ENCODE results near the gene FAM136A. TPM values are rescaled to one million over a fixed set of nuclear protein-coding genes. Genes with fewer than 3 reads are reported as not detected.
A peak's percentile ranks its signal among the peaks of the same experiment; 100 is the strongest.
"Not testable (repeated sequence)": the region's sequence is repeated elsewhere in the genome, so short reads cannot be mapped to it uniquely, and the experiment has no call there.

The FAM136A gene
- total and polyA plus RNA-seq, 2 donors (not counting 1 experiment from before 2014, with no cell fraction given), result 31.1 to 41.6 TPM

GRCh38 chr2:70300771-70301343 lies 1.0 kb downstream of the FAM136A start:
- Mint-ChIP-seq H3K27ac (peak overlapping the region; percentile 95), H3K4me1 (peaks cover 22% of the 10 kb centered on the region), H3K27me3 (no peaks in the 10 kb centered on the region), H3K4me3 (peak overlapping the region; percentile 94), H3K9me3 (ENCODE audit: insufficient read depth) (no peaks in the 10 kb centered on the region)
- Histone ChIP-seq H3K27me3 (replicated peaks in 1 of 4; ENCODE audit: control extremely low read depth in 1 of 4, control insufficient read depth in 3 of 4, insufficient read depth in 4 of 4, low read length in 3 of 4) (no peaks in the 10 kb centered on the region), H3K9ac (ENCODE audit: low read length) (peak overlapping the region; percentile 73), H3K4me2 (replicated peaks; ENCODE audit: low read depth, low read length, poor library complexity, severe bottlenecking) (peak overlapping the region; percentile 76), H3K79me2 (ENCODE audit: control insufficient read depth, insufficient read depth, low read length) (peaks cover 7% of the 10 kb centered on the region), H2AFZ (ENCODE audit: insufficient read depth, low read depth, low read length, poor library complexity, severe bottlenecking) (peak overlapping the region; percentile 97), H3K4me3 (ENCODE audit: control extremely low read depth in 1 of 5, extremely low read depth in 1 of 5, insufficient read depth in 1 of 5, low read depth in 2 of 5, low read length in 4 of 5) (peak overlapping the region; percentile 61 to 98 (median 71)), H3K27ac (ENCODE audit: low read length in 2 of 2) (peak overlapping the region; percentile 77 to 85), H3K4me1 (ENCODE audit: control insufficient read depth in 2 of 2, insufficient read depth in 2 of 2, low read length in 2 of 2) (peaks cover 7 to 14% of the 10 kb centered on the region in 2 donors), H3K9me3 (ENCODE audit: control extremely low read depth in 1 of 3, control insufficient read depth in 2 of 3, insufficient read depth in 1 of 3, low read length in 2 of 3) (no peaks in the 10 kb centered on the region), H3K36me3 (replicated peaks in 1 of 2; ENCODE audit: control extremely low read depth in 1 of 2, control insufficient read depth in 1 of 2, extremely low read depth in 1 of 2, insufficient read depth in 2 of 2, low read length in 1 of 2) (peaks cover 7 to 20% of the 10 kb centered on the region in 2 experiments), H4K20me1 (ENCODE audit: control insufficient read depth, insufficient read depth, low read length, poor library complexity, severe bottlenecking) (no peaks in the 10 kb centered on the region)
- ChIA-PET CTCF (interaction anchor here (1.3 to 6.6 kb wide), 5 partner anchors 43 to 389 kb away, joined by 5 to 148 read pairs (median 60); partner anchors contain the start of genes MXD1 and PCYOX1), POLR2A (interaction anchor here (0.6 to 1.2 kb wide), 2 partner anchors 11 to 158 kb away, joined by 3 to 4 read pairs; no protein-coding TSS in a partner anchor)
- intact Hi-C loops (cut with micrococcal nuclease), result loop anchor here (1.0 to 10.0 kb wide), 10 partner anchors 8 to 1834 kb away; partner anchors contain the start of genes AAK1, ADD2, APLF and FBXO48
- ATAC-seq (ENCODE audit: low read depth) (no peak), DNase-seq (no peak)
- no peak for TF ChIP-seq CTCF (IDR thresholded peaks at IDR 0.05)
- TF ChIP-seq EZH2 (IDR thresholded peaks at IDR 0.05; ENCODE audit: borderline replicate concordance, insufficient read depth, low read depth, low read length, poor library complexity, severe bottlenecking), result no peak
- WGBS (ENCODE audit: insufficient coverage), result 79% methylated on average over 7 of the region's 10 CpGs

DNA sequence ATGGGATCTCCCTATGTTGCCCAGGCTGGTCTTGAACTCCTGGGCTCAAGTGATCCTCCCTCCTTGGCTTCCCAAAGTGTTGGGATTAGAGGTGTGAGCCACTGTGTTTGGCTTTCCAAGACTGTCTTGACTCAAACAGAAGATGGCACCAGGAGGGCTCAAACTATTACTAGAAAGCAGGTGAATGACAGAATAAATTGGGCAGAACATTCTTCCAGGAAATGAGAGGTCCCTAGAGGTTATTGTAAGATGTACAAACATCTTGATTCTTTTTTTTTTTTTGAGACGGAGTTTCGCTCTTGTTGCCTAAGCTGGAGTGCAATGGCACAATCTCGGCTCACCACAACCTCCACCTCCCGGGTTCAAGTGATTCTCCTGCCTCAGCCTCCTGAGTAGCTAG lies 4.0 kb downstream of the FAM136A start:
- H3K4me3 ChIP-seq (ENCODE audit: control extremely low read depth in 1 of 5, extremely low read depth in 1 of 5, insufficient read depth in 1 of 5, low read depth in 2 of 5, low read length in 4 of 5); H4K20me1 ChIP-seq (ENCODE audit: control insufficient read depth, insufficient read depth, low read length, poor library complexity, severe bottlenecking); H3K27ac ChIP-seq (ENCODE audit: low read length in 2 of 2); H3K9me3 ChIP-seq (ENCODE audit: control extremely low read depth in 1 of 3, control insufficient read depth in 2 of 3, insufficient read depth in 1 of 3, low read length in 2 of 3); DNase-seq; H3K9me3 Mint-ChIP-seq (ENCODE audit: insufficient read depth); H3K9ac ChIP-seq (ENCODE audit: low read length); H3K27me3 ChIP-seq (replicated peaks in 1 of 4; ENCODE audit: control extremely low read depth in 1 of 4, control insufficient read depth in 3 of 4, insufficient read depth in 4 of 4, low read length in 3 of 4); H2AFZ ChIP-seq (ENCODE audit: insufficient read depth, low read depth, low read length, poor library complexity, severe bottlenecking); intact Hi-C loops (cut with micrococcal nuclease); H3K4me3 Mint-ChIP-seq; H3K4me2 ChIP-seq (replicated peaks; ENCODE audit: low read depth, low read length, poor library complexity, severe bottlenecking); ATAC-seq (ENCODE audit: low read depth); H3K27me3 Mint-ChIP-seq; H3K27ac Mint-ChIP-seq: not testable (repeated sequence)
- peaks cover 21% of the 10 kb centered on the region for H3K4me1 Mint-ChIP-seq
- CTCF ChIA-PET, result interaction anchor here (1.0 to 1.1 kb wide), 2 partner anchors 40 to 386 kb away, joined by 3 to 4 read pairs; partner anchors contain the start of gene PCYOX1
- POLR2A ChIA-PET, result interaction anchor here (0.6 kb wide), 1 partner anchor 139 kb away, joined by 4 read pairs; no protein-coding TSS in a partner anchor
- Histone ChIP-seq H3K36me3 (replicated peaks in 1 of 2; ENCODE audit: control extremely low read depth in 1 of 2, control insufficient read depth in 1 of 2, extremely low read depth in 1 of 2, insufficient read depth in 2 of 2, low read length in 1 of 2) (peaks cover 7 to 20% of the 10 kb centered on the region in 2 experiments), H3K79me2 (ENCODE audit: control insufficient read depth, insufficient read depth, low read length) (peaks cover 14% of the 10 kb centered on the region), H3K4me1 (ENCODE audit: control insufficient read depth in 2 of 2, insufficient read depth in 2 of 2, low read length in 2 of 2) (peaks cover 7 to 22% of the 10 kb centered on the region in 2 donors)
- 100% methylated on average over 1 of the region's 4 CpGs for WGBS (ENCODE audit: insufficient coverage)

All from B cell (primary cell).